ENCODE data around the gene INO80.
"Not testable (repeated sequence)": the region's sequence is repeated elsewhere in the genome, so short reads cannot be mapped to it uniquely, and the experiment has no call there.

Gene INO80

DNA sequence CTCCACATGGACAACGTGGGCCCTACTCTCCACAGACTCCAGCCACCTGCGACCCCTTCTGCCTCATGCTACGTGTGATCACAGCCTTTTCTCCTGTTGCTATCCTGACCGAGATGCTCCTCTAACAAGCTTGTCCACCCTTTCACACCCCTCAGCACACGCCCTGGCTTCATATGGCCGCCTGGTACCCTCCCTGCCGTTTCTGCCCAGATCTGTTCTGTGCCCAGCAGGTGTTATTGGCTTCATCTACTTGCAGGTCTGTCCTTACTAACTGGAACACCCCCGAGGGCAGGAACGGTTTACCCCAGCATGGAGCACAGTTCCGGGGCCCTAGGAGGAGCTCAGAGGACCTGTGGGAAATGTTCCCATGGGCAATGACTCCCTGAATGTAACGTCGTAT lies 152.9 kb downstream of the INO80 start:
- no peak for DNase-seq (ENCODE audit: low read depth in 2 of 2)

DNA sequence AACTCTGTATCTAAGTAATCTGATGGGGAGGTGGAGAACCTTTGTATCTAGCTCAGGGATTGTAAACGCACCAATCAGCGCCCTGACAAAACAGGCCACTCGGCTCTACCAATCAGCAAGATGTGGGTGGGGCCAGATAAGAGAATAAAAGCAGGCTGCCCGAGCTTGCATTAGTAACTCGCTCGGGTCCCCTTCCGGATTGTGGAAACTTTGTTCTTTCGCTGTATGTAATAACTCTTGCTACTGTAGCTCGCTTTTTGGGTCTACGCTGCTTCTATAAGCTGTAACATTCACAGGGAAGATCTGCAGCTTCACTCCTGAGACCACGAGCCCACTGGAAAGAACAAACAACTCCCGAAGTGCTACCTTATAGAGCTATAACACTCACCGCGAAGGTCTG lies 153.8 kb downstream of the INO80 start:
- DNase-seq (ENCODE audit: low read depth in 2 of 2), result not testable (repeated sequence)

DNA sequence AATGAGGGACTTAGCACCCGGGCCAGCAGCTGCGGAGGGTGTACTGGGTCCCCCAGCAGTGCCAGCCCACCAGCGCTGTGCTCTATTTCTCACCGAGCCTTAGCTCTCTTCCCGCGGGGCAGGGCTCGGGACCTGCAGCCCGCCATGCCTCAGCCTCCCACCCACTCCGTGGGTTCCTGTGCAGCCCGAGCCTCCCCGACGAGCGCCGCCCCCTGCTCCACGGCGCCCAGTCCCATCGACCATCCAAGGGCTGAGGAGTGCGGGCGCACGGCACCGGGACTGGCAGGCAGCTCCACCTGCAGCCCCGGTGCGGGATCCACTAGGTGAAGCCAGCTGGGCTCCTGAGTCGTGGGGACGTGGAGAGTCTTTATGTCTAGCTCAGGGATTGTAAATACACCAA lies 154.3 kb downstream of the INO80 start:
- not testable (repeated sequence) for DNase-seq (ENCODE audit: low read depth in 2 of 2)

DNA sequence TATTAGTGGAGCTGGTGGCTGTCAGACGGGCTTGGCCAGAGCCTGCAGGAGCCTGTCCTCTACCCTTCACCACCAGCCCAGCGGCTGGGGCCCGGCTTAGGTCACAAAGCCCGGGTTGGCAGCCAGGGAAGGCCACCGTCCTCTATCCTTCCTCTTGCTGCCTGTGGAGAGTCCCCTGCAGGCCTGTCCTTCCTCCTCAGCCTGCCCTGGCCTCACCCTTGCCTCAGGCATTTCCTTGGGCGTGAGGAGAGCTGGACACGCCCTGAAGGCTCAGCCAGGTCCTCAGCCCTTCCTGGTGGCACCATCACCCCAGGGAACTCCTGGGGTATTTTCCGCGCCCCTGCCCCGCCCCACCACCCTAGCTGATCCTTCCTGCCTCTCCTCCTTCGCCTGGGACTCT lies 155.2 kb downstream of the INO80 start:
- DNase-seq (ENCODE audit: low read depth in 2 of 2), result no peak

DNA sequence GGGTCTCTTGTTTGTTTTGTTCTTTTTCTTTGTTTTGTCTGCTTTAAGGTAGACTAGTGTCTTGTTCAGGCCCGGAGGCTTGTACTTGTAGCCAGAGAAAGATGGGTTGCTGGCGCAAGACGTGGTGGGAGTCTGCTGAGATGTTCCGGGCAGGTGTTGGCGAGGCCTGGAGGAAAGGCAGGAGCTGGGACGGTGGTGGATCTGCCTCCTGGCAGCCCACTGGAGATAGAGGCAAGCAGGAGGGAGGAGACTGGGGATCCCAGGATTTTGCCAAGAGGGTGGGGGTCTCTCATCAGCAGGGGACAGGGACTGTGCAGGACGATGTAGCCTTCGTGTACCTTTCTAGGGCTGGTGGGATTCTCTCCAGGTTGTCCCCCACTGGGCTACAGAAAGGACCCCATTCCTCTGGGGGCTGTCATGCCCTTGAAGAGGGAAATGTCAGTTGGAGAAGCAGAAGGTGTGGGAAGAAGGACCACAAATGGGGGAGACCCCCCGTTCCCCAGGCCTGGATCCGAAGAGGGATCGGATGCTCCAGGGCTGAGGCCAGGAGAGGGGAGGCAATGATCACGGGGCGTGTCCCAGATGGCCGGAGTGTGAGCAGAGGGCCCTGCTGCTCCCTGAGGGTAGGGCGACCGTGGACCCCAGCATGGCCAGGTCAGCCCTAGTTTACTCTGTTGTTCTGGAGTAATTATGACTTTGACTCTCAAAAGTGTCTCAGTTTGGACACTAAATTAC lies 155.8 kb downstream of the INO80 start:
- no peak for DNase-seq (ENCODE audit: low read depth in 2 of 2)

DNA sequence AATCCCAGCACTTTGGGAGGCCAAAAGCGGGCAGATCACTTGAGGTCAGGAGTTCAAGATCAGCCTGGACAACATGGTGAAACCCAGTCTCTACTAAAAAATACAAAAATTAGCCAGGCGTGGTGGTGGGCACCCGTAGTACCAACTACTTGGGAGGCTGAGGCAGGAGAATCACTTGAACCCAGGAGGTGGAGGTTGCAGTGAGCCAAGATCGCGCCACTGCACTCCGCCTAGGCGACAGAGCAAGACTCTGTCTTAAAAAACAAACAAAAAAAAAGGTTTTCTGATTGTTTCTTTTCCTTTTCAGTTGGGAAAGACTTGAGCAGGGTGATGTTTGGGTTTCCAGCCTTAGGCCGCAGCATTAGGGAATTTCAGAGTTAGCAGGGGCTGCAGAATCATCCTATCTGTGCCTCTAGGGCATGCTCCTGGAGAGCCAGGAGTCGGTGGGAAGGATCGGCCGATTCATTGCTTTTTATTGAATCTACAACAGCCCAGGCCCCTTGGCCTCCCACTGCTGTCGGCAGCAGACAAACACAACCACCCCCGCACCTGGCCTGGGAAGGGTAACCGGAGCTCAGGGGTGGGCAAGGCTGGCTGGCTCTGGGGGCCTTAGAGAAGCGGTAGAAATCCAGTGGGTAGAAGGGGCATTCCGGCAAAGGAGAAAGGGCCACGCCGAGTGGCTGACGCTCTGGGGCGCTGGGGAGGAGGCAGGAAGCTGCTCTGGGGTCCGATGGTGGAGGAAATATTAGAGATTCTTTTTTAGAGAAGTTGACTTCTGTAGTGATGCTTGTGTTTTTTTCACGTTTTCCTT lies 156.5 kb downstream of the INO80 start:
- no peak for DNase-seq (ENCODE audit: low read depth in 2 of 2)

DNA sequence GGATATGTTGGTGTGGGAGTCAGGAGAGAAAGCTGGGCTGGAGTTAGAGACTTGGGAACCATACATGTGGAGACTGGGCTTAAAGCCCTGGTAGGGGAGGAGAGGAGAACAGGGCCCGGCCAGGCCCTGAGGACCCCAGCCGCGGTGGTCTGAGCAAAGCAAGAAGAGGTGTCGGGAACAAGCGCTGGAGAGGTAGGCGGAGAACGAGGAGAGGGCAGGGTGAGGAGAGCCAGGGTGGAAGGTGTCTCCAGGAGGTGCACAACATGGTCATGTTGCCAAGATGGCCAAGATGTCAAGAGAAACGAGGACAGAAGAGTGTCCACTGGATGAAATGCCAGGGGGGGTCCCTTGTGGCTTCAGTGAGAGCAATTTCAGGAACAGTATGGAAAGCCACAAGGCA lies 157.4 kb downstream of the INO80 start:
- DNase-seq (ENCODE audit: low read depth in 2 of 2), result no peak

DNA sequence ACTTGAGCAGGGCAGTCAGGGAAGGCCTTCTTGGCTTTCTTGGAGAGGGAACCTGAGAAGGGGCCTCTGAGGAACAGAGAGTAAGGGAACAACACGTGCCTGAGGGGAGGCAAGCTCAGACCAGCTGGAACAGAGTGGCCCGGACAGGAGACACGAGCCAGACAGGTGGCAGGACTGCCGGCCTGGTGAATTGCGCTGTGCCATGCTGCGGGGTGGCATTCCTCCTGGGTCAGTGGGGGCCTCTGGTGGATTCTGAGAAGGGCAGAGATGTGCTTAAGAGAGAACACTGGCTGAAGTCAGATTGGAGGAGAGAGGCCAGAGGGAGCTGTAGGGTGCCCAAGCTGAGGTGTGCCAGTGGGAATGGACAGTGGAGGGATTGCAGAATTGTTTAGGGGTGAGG lies 157.9 kb downstream of the INO80 start:
- DNase-seq (ENCODE audit: low read depth in 2 of 2), result no peak

DNA sequence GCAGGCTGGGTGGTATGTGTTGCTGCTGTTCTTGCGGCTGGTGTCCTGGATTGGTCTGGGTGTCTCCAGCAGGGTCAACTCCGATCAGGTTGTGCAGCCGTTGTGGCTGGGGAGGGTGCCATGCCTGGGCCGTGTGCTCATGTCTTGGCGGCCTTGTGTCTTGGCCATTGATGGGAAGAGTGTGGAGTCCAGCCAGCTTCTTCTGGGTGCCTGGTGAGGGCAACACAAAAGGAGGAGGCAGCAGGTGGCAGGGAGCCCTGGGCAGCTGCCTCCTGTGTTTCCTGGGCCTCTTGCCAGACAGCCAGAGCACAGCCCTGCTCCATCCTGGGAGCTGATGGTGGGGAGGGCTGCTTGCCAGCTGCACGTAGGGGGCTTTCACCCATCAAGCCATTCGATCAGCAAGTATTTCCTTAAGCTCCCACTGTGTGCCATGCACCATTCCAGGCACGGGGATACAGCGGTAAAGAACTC lies 158.5 kb downstream of the INO80 start:
- DNase-seq (ENCODE audit: low read depth in 2 of 2), result no peak

DNA sequence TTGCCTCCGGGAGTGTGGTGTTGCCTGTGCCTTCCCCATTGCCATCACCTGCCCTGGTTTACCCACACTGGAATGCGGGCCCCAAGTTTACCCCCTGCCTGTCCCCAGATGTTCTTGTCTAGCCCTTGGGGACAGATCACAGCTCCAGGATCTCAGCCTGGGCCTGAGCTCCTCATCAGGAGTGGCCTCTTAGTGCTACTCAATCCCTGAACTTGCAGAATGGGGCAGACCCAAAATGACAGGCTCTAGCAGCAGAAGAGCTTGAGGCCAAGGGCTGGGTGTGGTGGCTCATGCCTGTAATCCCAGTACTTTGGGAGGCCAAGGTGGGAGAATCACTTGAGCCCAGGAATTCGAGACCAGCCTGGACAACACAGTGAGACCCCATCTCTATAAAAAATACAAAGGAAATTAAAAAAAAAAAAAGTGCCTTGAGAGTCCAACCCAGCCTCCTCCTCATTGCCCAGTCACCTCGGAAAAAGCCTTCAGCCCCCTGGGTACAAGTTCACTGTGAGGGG lies 159.0 kb downstream of the INO80 start:
- DNase-seq (ENCODE audit: low read depth in 2 of 2), result no peak

DNA sequence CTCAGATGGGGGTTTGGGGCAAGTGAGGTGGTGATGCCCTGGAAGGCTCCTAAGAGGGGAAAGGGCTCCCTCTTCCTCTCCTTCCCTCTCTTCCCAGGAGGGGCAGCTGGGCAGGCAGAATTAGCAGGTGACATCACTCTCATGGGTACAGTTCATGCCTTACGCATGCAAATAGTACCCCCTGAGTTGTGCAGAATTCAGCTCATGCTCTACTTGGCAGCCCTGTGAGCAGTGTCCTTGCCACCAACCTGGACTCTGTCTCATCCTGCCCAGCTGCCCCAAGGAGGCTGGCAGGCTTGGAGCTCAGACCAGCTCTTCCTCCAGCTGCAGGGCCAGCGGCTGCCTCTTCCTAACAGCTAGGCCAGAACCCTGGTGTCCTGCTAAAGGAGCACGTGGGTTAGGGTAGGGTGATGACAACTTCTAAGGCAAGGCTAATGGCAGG lies 159.5 kb downstream of the INO80 start:
- DNase-seq (ENCODE audit: low read depth in 2 of 2), result no peak

DNA sequence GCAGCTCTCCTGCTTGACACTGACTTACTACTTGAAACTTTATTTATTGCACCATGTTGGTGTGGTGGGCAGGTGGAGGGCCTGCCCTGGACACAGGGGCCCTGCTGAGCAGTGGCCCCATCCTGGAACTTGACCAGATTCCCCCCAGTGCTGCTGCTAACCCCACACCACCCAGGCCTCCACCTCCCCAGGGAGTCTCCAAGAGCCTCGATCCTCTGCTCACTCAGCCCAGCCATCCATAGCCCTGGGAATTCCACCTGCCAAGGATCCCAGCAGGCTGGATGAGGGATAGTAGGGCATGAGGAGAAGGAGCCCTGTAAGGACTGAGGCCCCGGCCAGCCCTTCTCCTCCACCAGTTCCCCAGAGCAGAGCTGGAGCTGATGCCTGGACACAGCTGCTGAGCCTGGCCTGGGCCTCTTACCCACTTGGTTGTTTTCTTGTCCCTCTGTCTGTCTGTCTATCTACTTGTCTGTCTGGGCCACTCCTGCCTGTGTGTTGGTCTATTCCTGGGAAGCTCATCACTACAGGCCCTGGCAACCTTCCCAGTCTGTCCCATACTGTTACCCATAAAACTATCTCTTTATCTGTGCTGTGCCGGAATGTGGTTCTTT lies 160.0 kb downstream of the INO80 start:
- DNase-seq (ENCODE audit: low read depth in 2 of 2), result no peak

DNA sequence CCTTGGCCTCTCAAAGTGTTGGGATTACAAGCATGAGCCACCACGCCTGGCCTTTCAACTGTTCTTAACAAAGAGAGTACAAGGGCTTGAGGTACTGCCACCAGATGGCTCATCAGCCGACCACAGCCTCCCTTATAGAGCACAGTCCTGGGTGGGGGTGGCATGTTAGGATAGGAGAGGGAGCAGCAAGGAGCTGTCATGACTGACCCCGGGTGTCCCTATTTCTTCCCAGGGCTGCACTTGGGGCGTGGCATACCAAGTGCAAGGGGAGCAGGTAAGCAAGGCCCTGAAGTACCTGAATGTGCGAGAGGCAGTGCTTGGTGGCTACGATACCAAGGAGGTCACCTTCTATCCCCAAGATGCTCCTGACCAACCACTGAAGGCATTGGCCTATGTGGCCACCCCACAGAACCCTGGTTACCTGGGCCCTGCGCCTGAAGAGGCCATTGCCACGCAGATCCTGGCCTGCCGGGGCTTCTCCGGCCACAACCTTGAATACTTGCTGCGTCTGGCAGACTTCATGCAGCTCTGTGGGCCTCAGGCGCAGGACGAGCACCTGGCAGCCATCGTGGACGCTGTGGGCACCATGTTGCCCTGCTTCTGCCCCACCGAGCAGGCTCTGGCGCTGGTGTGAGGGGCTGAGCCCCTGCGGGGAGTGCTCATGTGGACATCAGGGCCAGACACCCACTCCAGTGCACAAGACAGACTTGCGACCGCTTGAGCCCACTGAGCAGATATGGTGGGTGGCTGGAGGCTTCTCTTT lies 160.8 kb downstream of the INO80 start:
- no peak for DNase-seq (ENCODE audit: low read depth in 2 of 2)

DNA sequence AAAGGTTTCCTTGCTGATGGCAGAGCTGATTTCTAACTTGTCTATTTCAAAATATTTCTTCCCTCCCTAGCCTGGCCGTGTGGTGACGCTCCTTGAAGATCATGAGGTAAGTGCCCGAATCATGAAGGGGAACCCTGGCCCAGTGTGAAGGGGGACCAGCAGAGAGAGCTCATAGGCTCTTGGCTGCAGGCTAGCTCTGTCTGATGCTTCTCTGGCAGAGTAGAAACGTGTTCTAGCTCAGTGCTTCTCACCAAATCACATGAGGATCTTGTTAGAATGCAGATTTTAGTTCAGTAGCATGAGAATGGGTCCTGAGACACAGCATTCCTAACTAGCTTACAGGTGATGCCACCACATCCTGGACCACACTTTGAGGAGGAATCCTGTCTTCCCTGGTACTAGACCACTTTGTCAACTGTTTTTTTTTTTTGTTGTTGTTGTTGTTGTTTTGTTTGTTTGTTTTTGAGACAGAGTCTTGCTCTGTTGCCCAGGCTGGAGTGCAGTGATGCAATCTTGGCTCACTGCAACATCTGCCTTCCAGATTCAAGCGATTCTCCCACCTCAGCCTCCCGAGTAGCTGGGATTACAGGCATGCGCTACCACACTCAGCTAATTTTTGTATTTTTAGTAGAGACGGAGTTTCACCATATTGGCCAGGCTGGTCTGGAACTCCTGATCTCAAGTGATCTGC lies 161.8 kb downstream of the INO80 start:
- DNase-seq (ENCODE audit: low read depth in 2 of 2), result not testable (repeated sequence)

DNA sequence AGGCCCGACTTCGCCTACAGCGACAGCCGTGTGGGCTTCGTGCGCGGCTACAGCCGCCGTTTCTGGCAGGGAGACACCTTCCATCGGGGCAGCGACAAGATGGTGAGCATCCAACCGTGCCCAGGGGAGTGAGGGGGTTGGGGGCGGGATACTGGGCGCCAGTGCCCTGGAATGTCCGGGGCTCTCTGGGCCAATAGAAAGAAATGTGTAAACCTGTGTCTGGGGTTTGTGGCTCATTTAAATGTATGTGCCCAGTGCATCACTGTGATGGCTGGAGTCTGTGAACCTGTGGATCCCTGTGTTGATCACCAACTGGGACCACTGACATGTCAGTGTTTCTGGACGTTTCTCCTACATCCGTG lies 162.4 kb downstream of the INO80 start:
- no peak for DNase-seq (ENCODE audit: low read depth in 2 of 2)

DNA sequence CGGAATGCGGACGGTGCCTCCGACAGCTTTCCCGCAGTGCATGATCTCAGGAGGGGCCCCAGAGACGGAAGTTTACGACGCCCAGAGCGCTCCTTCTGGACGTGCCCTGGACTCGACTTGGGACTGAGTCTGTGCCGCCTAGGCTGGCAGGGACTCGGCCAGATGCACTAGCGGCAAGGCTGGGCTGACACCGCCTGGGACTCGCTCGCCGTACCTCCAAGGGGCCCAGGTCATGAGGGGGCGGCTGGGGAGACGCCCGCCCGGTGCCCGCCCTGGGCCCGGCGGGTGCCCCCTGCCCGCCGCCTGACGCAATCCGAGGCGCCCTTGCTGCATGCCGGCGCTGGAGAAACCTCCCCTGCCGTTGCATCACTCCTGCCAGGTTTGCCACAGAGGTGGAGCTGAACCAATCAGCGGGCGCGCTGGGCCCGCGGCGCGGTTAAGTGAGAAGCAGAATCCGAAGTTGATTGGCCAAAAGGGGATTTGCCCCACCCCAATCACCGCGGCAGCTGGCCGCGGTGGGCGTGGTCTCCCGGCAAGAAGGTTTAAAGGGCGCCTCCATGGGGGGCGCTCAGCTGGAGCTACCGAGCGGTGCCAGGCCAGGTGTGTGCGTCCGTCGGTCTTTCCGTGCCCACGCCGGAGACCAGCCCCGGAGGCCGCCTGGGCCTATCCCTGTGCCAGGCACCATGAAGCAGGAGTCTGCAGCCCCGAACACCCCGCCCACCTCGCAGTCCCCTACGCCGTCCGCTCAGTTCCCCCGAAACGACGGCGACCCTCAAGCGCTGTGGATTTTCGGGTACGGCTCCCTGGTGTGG lies 163.0 kb downstream of the INO80 start, which contains the start of gene CHAC1:
TSS of gene CHAC1 (plus strand) at position 571 of the 812 bp plus-strand sequence. CDS start at position 684, 113 bp downstream.
- DNase-seq (ENCODE audit: low read depth in 2 of 2), result peak; percentile 96

DNA sequence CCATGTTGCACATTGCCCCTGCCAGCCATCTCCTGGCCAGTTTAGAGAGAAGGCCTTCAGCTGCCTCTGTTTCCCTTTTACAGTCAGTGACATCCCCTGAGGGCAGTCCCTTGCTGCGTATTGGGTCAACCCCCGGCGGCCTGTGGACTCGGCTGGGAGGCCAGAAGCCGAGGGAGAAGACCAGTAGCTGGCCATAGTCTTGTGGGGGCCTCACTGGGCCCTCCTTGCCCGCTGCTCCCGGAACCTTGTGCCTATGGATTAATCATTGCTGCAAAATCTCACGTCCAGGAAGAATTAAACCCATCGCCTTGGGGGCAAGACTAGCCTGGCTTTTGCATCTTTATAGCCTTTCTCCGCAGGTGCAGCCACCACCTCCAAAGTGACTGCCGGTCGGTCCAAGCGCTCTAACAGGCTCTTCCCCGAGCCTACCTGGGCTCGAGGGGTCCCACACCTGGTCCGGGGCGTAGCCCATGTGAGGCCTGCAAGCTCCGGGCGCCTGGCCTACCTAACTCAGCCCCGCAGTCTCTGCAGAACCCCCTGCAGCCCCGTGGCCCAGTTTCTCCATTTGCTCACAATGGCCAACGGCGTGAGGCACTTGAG lies 163.7 kb downstream of the INO80 start:
- DNase-seq (ENCODE audit: low read depth in 2 of 2), result no peak

DNA sequence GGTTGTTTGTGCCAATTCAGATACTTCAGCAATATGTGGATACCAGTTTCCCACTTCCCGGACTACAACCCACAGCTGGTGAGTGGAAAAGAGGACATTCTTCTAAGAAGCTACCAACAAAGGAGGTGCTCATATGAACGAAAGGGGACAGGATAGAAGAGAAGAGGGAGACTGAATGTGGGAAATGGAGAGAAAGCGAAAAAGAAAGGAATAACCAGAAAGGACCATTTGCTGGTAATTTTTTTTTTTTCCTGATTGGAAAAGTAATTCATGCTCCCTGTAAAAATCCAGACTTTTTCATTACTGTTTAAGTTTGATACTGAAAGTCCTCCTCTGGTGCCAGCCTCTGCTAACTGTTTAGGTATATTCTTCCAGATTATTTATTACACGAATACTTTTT lies 164.3 kb downstream of the INO80 start:
- DNase-seq (ENCODE audit: low read depth in 2 of 2), result no peak

DNA sequence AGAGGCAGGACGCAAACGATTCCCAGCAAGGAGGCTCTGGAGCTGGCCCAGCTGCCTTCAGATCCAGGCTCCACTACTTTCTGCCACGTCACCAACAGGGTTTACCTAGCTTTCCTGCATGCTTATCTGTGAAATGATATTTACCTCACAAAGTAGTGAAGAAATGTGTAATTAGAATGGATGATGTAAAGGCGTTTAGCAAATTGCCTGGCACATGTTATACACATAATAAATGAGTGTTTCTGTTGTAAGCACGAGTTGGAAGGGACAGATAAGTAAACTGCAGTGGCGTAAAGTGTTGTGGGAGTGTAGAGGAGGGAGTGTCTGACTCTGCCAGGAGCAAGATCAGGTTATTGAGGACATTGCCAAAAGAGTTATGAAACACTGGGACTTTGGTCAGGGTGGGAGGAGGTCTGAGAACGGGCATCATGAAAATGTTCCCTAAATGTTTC lies 166.3 kb downstream of the INO80 start:
- no peak for DNase-seq (ENCODE audit: low read depth in 2 of 2)

Data from fibroblast of skin of left quadriceps (primary cell).